K562 (cell line): ENCODE measurements around the gene SPTLC3.

Experiments
- CTCF ChIP-seq, 3 experiments: IDR thresholded peaks in 2 of 3; conservative IDR thresholded peaks in 1 of 3; 2 replicates each; pipeline ENCODE4 v1.5.1; 2011 to 2012; ENCODE audit warnings: low read length in 3 of 3, mild to moderate bottlenecking in 3 of 3, control low read depth in 2 of 3, improper control_type of control experiment in 1 of 3, inconsistent platforms in 1 of 3, low read depth in 1 of 3, mixed read lengths in 1 of 3, moderate library complexity in 1 of 3; ENCODE audit not compliant: insufficient read depth in 2 of 3
- ETS2 ChIP-seq: IDR thresholded peaks from 2 replicates; pipeline ENCODE4 v1.6.1; 2016; ENCODE audit warnings: borderline replicate concordance, missing genetic modification characterization, mild to moderate bottlenecking, moderate library complexity, missing compliant biosample characterization; ENCODE audit not compliant: poor library complexity, severe bottlenecking
- EZH2 ChIP-seq: IDR thresholded peaks from 2 replicates; pipeline ENCODE4 v1.6.1; 2012; ENCODE audit warnings: low read depth, mild to moderate bottlenecking, inconsistent platforms, low read length, borderline replicate concordance
- GTF2A2 ChIP-seq: IDR thresholded peaks from 2 replicates; pipeline ENCODE4 v1.6.1; 2016; ENCODE audit warnings: mild to moderate bottlenecking, missing genetic modification characterization, missing compliant biosample characterization
- HDAC6 ChIP-seq: IDR thresholded peaks from 2 replicates; pipeline ENCODE4 v1.6.1; 2012; ENCODE audit warnings: low read depth, mild to moderate bottlenecking, control low read depth, inconsistent platforms, low read length, moderate library complexity
- KLF1 ChIP-seq: fragments of 450-650 bp; IDR thresholded peaks from 2 replicates; pipeline ENCODE4 v1.6.1; 2016; ENCODE audit warnings: missing genetic modification characterization, missing compliant biosample characterization
- MAX ChIP-seq: sonication (generic); formaldehyde crosslinking; IDR thresholded peaks from 2 replicates; pipeline ENCODE4 v1.9.0; 2022; ENCODE audit warnings: mild to moderate bottlenecking, missing genetic modification reagents
- POLR3A ChIP-seq: IDR thresholded peaks from 2 replicates; pipeline ENCODE4 v1.6.1; 2011; ENCODE audit warnings: borderline replicate concordance, mild to moderate bottlenecking, moderate library complexity; ENCODE audit not compliant: insufficient read length, insufficient read depth; ENCODE audit errors: extremely low read depth
- RAD21 ChIP-seq, 2 experiments: fragments of 250-450 bp in 1 of 2; fragments of 450-650 bp in 1 of 2; sonication (Bioruptor Pico) in 1 of 2; formaldehyde crosslinking in 1 of 2; IDR thresholded peaks in 1 of 2; conservative IDR thresholded peaks in 1 of 2; 2 replicates each; pipeline versions ENCODE4 v1.4.0 to v1.8.0; 2020 to 2022; ENCODE audit warnings: mild to moderate bottlenecking in 2 of 2, moderate library complexity in 1 of 2
- SMC3 ChIP-seq: conservative IDR thresholded peaks from 2 replicates; pipeline ENCODE4 v1.6.1; 2011; ENCODE audit warnings: low read depth, low read length, improper control_type of control experiment; ENCODE audit not compliant: insufficient read depth
- ZBTB7A ChIP-seq: IDR thresholded peaks from 2 replicates; pipeline ENCODE4 v1.6.1; 2011; ENCODE audit warnings: low read depth, mild to moderate bottlenecking, low read length, moderate library complexity, borderline replicate concordance; ENCODE audit not compliant: control insufficient read depth
- ZNF174 ChIP-seq: fragments of 250-450 bp; sonication (Bioruptor Pico); IDR thresholded peaks from 2 replicates; pipeline ENCODE4 v1.4.0; 2020; ENCODE audit warnings: mild to moderate bottlenecking
- ZNF232 ChIP-seq: sonication (generic); formaldehyde crosslinking; IDR thresholded peaks from 2 replicates; pipeline ENCODE4 v1.8.0; 2022; ENCODE audit warnings: mild to moderate bottlenecking, missing genetic modification reagents

DNA sequence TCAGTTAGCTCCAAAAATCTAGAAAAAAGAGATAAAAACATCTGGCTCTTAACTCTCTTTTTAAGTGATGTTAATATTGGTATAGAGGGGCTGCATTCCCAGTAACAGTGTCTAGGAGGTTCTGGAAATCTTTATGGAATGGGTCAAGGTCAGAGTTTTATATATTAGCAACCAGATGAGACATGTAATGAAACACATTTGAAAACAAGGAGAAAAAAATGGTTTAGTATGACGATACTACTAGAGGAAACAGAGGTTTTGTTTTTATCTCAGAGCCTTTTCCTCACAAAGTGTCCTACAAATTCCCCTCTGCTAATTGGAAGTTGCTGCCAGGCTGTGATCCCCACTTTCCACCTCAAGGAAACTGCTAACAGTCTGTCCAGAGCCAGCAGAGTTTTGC lies 111.7 kb downstream of the SPTLC3 start:
- TF ChIP-seq CTCF (IDR thresholded peaks at IDR 0.05 in 2 of 3, conservative IDR thresholded peaks at IDR 0.05 in 1 of 3; ENCODE audit: insufficient read depth in 2 of 3, low read depth in 1 of 3, low read length in 3 of 3) = no peak
- no peak for TF ChIP-seq HDAC6
- TF ChIP-seq EZH2 = no peak
- no peak for TF ChIP-seq ZNF174 (CRISPR knock-in tag)
- TF ChIP-seq ETS2 (tag) = no peak
- TF ChIP-seq KLF1 = no peak
- no peak for TF ChIP-seq SMC3
- TF ChIP-seq ZBTB7A = no peak
- no peak for TF ChIP-seq ZNF232 (CRISPR knock-in tag)
- TF ChIP-seq MAX (CRISPR knock-in tag) = no peak
- no peak for TF ChIP-seq RAD21 (CRISPR knock-in tag; conservative IDR thresholded peaks at IDR 0.05 in 1 of 2, IDR thresholded peaks at IDR 0.05 in 1 of 2)
- no peak for TF ChIP-seq GTF2A2 (tag)
- no peak for TF ChIP-seq POLR3A
